ENCODE measurements around the gene FAM81B. TPM values are rescaled to one million over a fixed set of nuclear protein-coding genes. Genes with fewer than 3 reads are reported as not detected.

FAM81B gene
- total RNA-seq, 1 donor from 2014 or later, result 0.62 TPM

DNA sequence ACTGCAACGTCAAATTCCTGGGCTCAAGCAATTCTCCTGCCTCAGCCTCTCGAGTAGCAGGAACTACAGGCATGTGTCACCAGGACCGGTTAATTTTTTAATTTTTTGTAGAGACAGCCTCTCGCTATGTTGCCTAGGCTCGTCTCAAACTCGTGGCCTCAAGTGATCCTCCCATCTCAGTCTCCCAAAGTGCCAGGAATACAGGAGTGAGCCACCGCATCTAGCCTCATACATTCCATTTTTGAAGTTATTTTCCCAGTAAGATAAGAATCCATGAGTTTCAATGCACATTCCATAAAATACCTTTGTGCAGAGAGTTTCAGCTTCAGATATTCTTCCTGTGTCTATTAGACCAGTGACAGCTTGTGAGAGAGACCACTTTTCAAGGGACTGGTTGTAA lies 93.3 kb downstream of the FAM81B start:
- DNase-seq, result no peak

DNA sequence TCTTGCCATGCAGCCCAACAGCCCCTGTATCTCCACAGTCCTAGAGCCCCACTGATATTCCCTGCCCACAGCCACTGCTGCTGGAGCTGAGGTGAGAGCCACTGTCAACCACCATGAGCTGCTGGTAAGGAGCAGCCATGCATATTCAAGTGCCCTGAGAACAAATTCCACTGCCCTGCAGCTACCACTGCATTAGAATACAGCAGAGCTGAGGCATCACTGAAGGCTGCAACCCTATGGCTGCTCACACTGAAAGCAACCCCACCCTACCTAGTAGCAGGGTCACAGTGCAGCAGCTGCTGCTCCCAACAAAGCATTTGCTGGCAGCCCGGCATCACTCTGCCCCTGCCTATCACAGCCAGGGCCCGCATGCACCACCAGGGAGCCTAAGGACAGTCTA lies 95.0 kb downstream of the FAM81B start:
- no peak for DNase-seq

DNA sequence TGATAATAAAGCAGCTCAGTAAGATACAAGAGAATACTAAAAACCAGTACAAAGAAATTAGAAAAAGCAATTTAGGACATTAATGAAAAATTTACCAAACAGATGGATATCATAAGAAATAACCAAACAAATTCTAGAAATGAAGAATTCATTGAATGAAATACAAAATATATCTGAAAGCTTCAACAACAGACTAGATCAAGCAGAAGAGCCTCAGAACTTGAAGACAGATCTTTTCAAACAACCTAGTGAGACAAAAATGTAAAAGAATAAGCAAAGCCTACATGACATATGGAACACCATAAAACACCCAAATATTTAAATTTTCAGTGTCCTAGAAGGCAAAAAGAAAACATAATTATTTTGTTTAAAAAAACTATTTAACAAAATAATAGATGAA lies 96.7 kb downstream of the FAM81B start:
- DNase-seq, result no peak

Other genes starting within 250 kb of the FAM81B start
- 147 TPM for gene MCTP1, start 106.3 kb upstream of the FAM81B start, total RNA-seq
- gene SKIC3, start 163.6 kb downstream of the FAM81B start, total RNA-seq, result 216 TPM
- 10.8 TPM for gene ARSK, start 163.7 kb downstream of the FAM81B start, total RNA-seq
- gene GPR150, start 228.7 kb downstream of the FAM81B start, total RNA-seq, result not detected

Measured in occipital lobe (tissue), 2 donors.